WTC11 (cell line): ENCODE measurements around the gene PHLPP1. TPM values are rescaled to one million over a fixed set of nuclear protein-coding genes. Genes with fewer than 3 reads are reported as not detected.

Source experiments
- ATAC-seq: fragments of 200-7000 bp; cut with Tn5 transposase; 2 replicates; pipeline ENCODE4 v1.10.0; 2021; ENCODE audit warnings: mild to moderate bottlenecking, moderate library complexity
- CTCF ChIA-PET: fragments of 300-600 bp; sonication (Branson Sonifier 250); formaldehyde crosslinking; loops from one replicate; lab custom pipeline; 2021; ENCODE audit warnings: antibody characterized with exemption; lab: Charles Lee
- POLR2A ChIA-PET: fragments of 350-600 bp; sonication (Branson Sonifier 250); formaldehyde crosslinking; loops from one replicate; lab custom pipeline; 2021; ENCODE audit warnings: antibody characterized with exemption; lab: Charles Lee
- DNase-seq: peaks from one replicate; pipeline ENCODE4 v3.0.0; 2021; ENCODE audit warnings: low spot score
- H3K27ac Mint-ChIP-seq: 2 replicates; pipeline ENCODE4 v1.8.0; 2021; ENCODE audit warnings: mixed read lengths
- H3K27me3 Mint-ChIP-seq: 2 replicates; pipeline ENCODE4 v1.8.0; 2021; ENCODE audit warnings: low read depth, mild to moderate bottlenecking, moderate library complexity, mixed read lengths
- H3K36me3 Mint-ChIP-seq: 2 replicates; pipeline ENCODE4 v1.8.0; 2021; ENCODE audit warnings: mixed read lengths
- H3K4me1 Mint-ChIP-seq: 2 replicates; pipeline ENCODE4 v1.8.0; 2022; ENCODE audit warnings: mixed read lengths
- H3K4me3 Mint-ChIP-seq: 2 replicates; pipeline ENCODE4 v1.8.0; 2021; ENCODE audit warnings: mild to moderate bottlenecking, moderate library complexity, mixed read lengths
- H3K9me3 Mint-ChIP-seq: 2 replicates; pipeline ENCODE4 v1.8.0; 2021; ENCODE audit warnings: mixed read lengths
- CDX4 ChIP-seq: fragments of 250-450 bp; sonication (Bioruptor Pico); IDR thresholded peaks from 2 replicates; pipeline ENCODE4 v1.9.0; 2021; ENCODE audit warnings: moderate library complexity, mild to moderate bottlenecking, inconsistent platforms, borderline replicate concordance
- ERG ChIP-seq: fragments of 250-450 bp; sonication (Bioruptor Pico); IDR thresholded peaks from 2 replicates; pipeline ENCODE4 v1.8.0; 2021; ENCODE audit warnings: mild to moderate bottlenecking
- FOXP1 ChIP-seq: sonication (generic); formaldehyde crosslinking; IDR thresholded peaks from 2 replicates; pipeline ENCODE4 v1.8.0; 2022; ENCODE audit warnings: missing genetic modification reagents, mild to moderate bottlenecking, moderate library complexity, borderline replicate concordance
- GABPB1 ChIP-seq: sonication (generic); formaldehyde crosslinking; IDR thresholded peaks from 2 replicates; pipeline ENCODE4 v1.8.1; 2023; ENCODE audit warnings: mild to moderate bottlenecking, missing genetic modification reagents
- GRHL2 ChIP-seq: fragments of 250-450 bp; sonication (Bioruptor Pico); IDR thresholded peaks from 2 replicates; pipeline ENCODE4 v1.8.0; 2022; ENCODE audit warnings: mild to moderate bottlenecking, moderate library complexity; ENCODE audit not compliant: insufficient replicate concordance, severe bottlenecking
- IRF2 ChIP-seq: sonication (generic); formaldehyde crosslinking; IDR thresholded peaks from 2 replicates; pipeline ENCODE4 v1.8.0; 2022; ENCODE audit warnings: low read depth, missing genetic modification reagents, borderline replicate concordance
- MXD4 ChIP-seq: fragments of 250-450 bp; sonication (Bioruptor Pico); IDR thresholded peaks from 2 replicates; pipeline ENCODE4 v1.8.0; 2021; ENCODE audit warnings: mild to moderate bottlenecking, moderate library complexity, borderline replicate concordance
- MYBL2 ChIP-seq: sonication (generic); formaldehyde crosslinking; IDR thresholded peaks from 2 replicates; pipeline ENCODE4 v1.8.1; 2023; ENCODE audit warnings: mild to moderate bottlenecking, moderate library complexity, missing genetic modification reagents
- NFATC4 ChIP-seq: fragments of 250-450 bp; sonication (Bioruptor Pico); IDR thresholded peaks from 2 replicates; pipeline ENCODE4 v1.9.0; 2021; ENCODE audit warnings: mild to moderate bottlenecking
- STAT6 ChIP-seq: sonication (generic); formaldehyde crosslinking; conservative IDR thresholded peaks from 2 replicates; pipeline ENCODE4 v1.8.1; 2023; ENCODE audit warnings: mild to moderate bottlenecking, low read depth, missing genetic modification reagents, moderate library complexity
- TCF7 ChIP-seq: sonication (generic); formaldehyde crosslinking; IDR thresholded peaks from 2 replicates; pipeline ENCODE4 v1.8.0; 2022; ENCODE audit warnings: mild to moderate bottlenecking, low read depth, missing genetic modification reagents, moderate library complexity
- ZBTB21 ChIP-seq: sonication (generic); formaldehyde crosslinking; IDR thresholded peaks from 2 replicates; pipeline ENCODE4 v1.8.1; 2023; ENCODE audit warnings: mild to moderate bottlenecking, missing genetic modification reagents, borderline replicate concordance
- ZNF263 ChIP-seq: sonication (generic); formaldehyde crosslinking; IDR thresholded peaks from 2 replicates; pipeline ENCODE4 v1.8.1; 2022; ENCODE audit warnings: low read depth, mild to moderate bottlenecking, moderate library complexity, missing genetic modification reagents
- ZNF396 ChIP-seq: fragments of 250-450 bp; sonication (Bioruptor Pico); IDR thresholded peaks from 2 replicates; pipeline ENCODE4 v1.8.0; 2021; ENCODE audit warnings: mild to moderate bottlenecking, moderate library complexity, borderline replicate concordance
- ZNF416 ChIP-seq: fragments of 250-450 bp; sonication (Bioruptor Pico); IDR thresholded peaks from 2 replicates; pipeline ENCODE4 v1.9.0; 2021; ENCODE audit warnings: mild to moderate bottlenecking, inconsistent platforms
- ZNF671 ChIP-seq: fragments of 250-450 bp; sonication (Bioruptor Pico); IDR thresholded peaks from 2 replicates; pipeline ENCODE4 v1.8.0; 2021; ENCODE audit warnings: mild to moderate bottlenecking
- total RNA-seq: library from RNA; stranded (reverse); gene quantifications from 3 replicates; pipeline ENCODE4 v1.2.3, GENCODE V29; 2021
- TF ChIP-seq, protein P1 (sequence below): fragments of 250-450 bp; sonication (Bioruptor Pico); IDR thresholded peaks from 2 replicates; pipeline ENCODE4 v1.9.0; 2021; ENCODE audit warnings: mild to moderate bottlenecking
- TF ChIP-seq, protein P2 (sequence below): sonication (generic); formaldehyde crosslinking; IDR thresholded peaks from 2 replicates; pipeline ENCODE4 v1.8.0; 2022; ENCODE audit warnings: mild to moderate bottlenecking, missing genetic modification reagents
- TF ChIP-seq, protein P3 (sequence below): sonication (generic); formaldehyde crosslinking; IDR thresholded peaks from 2 replicates; pipeline ENCODE4 v1.8.0; 2022; ENCODE audit warnings: mild to moderate bottlenecking, missing genetic modification reagents
- TF ChIP-seq, protein P4 (sequence below): fragments of 250-450 bp; sonication (Bioruptor Pico); IDR thresholded peaks from 2 replicates; pipeline ENCODE4 v1.9.0; 2021; ENCODE audit warnings: mild to moderate bottlenecking, borderline replicate concordance
- TF ChIP-seq, protein P5 (sequence below): sonication (generic); formaldehyde crosslinking; IDR thresholded peaks from 2 replicates; pipeline ENCODE4 v1.8.1; 2022; ENCODE audit warnings: mild to moderate bottlenecking, moderate library complexity, missing genetic modification reagents

Gene PHLPP1
- total RNA-seq, 1 experiment from 2014 or later = 52.0 TPM

DNA sequence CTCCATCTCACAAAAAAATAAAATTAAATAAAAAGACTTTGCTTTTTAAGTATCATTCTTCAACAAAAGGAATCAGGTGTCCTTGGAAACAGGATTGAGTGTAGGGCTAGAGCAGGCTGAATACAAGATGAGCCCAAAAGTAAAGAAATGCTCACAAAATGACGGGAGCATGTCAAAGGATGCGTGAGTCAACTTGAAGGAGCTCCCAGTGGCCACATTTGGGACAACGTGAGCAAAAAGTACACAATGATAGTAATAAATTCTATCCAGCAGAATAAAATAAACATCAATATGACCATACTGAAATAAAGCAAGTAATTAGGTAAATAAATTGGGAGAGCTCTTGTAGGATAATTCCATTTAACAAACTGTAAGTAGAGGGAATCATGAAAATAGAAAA is 220.7 kb downstream of the PHLPP1 start:
- ATAC-seq (no peak), DNase-seq (no peak)
- H3K27me3 Mint-ChIP-seq = no peaks in the 10 kb centered on the region
- H3K27ac Mint-ChIP-seq = no peak overlapping the region; the same call in 1 of the 2 replicates
- H3K36me3 Mint-ChIP-seq = peaks cover 41% of the 10 kb centered on the region
- peaks cover 30% of the 10 kb centered on the region for H3K9me3 Mint-ChIP-seq
- CTCF ChIA-PET = interaction anchor here (0.7 to 1.0 kb wide), 2 partner anchors 9 to 221 kb away, joined by 3 read pairs; no protein-coding TSS in a partner anchor
- H3K4me3 Mint-ChIP-seq = no peak overlapping the region
- POLR2A ChIA-PET = no interaction called here
- H3K4me1 Mint-ChIP-seq = no peaks in the 10 kb centered on the region
- TF ChIP-seq ZNF396 (no peak), STAT6 (CRISPR knock-in tag) (no peak), FOXP1 (CRISPR knock-in tag) (no peak), ZNF263 (no peak)
- TF ChIP-seq, protein P1, sequence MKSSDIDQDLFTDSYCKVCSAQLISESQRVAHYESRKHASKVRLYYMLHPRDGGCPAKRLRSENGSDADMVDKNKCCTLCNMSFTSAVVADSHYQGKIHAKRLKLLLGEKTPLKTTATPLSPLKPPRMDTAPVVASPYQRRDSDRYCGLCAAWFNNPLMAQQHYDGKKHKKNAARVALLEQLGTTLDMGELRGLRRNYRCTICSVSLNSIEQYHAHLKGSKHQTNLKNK (CRISPR knock-in tag) = no peak

DNA sequence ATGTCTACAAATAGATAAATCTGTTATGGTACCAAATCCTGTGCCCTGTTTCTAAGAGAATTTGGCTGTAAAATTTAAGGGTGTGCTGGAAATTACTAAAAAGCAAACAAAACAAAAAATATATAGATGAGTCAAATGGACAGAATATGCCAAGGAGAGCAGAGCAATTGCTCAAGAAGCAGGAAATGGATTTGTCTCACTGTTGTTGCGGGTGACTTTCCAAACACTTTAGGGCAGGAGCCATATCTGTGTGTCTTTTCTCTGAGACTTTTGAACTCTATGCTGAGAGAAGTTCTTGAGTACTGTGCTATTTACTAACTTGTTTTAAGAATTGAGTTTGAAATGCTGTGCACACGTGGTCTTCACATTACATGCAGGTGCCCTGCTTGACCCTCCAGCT is 221.7 kb downstream of the PHLPP1 start:
- H3K9me3 Mint-ChIP-seq = peaks cover 22% of the 10 kb centered on the region
- no peak overlapping the region for H3K4me3 Mint-ChIP-seq
- no peak overlapping the region for H3K27ac Mint-ChIP-seq
- no peaks in the 10 kb centered on the region for H3K27me3 Mint-ChIP-seq
- ATAC-seq (no peak), DNase-seq (no peak)
- H3K36me3 Mint-ChIP-seq = peaks cover 41% of the 10 kb centered on the region
- H3K4me1 Mint-ChIP-seq = no peaks in the 10 kb centered on the region
- ChIA-PET POLR2A (no interaction called here), CTCF (no interaction called here)
- TF ChIP-seq IRF2 (CRISPR knock-in tag) = no peak
- TF ChIP-seq, protein P2, sequence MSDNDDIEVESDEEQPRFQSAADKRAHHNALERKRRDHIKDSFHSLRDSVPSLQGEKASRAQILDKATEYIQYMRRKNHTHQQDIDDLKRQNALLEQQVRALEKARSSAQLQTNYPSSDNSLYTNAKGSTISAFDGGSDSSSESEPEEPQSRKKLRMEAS (CRISPR knock-in tag) = no peak
- TF ChIP-seq ZNF671 = no peak
- TF ChIP-seq NFATC4 (CRISPR knock-in tag) = no peak
- no peak for TF ChIP-seq GRHL2 (CRISPR knock-in tag)
- TF ChIP-seq MYBL2 (CRISPR knock-in tag) = no peak
- TF ChIP-seq, protein P3, sequence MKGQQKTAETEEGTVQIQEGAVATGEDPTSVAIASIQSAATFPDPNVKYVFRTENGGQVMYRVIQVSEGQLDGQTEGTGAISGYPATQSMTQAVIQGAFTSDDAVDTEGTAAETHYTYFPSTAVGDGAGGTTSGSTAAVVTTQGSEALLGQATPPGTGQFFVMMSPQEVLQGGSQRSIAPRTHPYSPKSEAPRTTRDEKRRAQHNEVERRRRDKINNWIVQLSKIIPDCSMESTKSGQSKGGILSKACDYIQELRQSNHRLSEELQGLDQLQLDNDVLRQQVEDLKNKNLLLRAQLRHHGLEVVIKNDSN = no peak
- no peak for TF ChIP-seq TCF7
- TF ChIP-seq CDX4 (CRISPR knock-in tag) = no peak
- TF ChIP-seq MXD4 (CRISPR knock-in tag) = no peak
- no peak for TF ChIP-seq ZNF416 (CRISPR knock-in tag)
- TF ChIP-seq, protein P4, sequence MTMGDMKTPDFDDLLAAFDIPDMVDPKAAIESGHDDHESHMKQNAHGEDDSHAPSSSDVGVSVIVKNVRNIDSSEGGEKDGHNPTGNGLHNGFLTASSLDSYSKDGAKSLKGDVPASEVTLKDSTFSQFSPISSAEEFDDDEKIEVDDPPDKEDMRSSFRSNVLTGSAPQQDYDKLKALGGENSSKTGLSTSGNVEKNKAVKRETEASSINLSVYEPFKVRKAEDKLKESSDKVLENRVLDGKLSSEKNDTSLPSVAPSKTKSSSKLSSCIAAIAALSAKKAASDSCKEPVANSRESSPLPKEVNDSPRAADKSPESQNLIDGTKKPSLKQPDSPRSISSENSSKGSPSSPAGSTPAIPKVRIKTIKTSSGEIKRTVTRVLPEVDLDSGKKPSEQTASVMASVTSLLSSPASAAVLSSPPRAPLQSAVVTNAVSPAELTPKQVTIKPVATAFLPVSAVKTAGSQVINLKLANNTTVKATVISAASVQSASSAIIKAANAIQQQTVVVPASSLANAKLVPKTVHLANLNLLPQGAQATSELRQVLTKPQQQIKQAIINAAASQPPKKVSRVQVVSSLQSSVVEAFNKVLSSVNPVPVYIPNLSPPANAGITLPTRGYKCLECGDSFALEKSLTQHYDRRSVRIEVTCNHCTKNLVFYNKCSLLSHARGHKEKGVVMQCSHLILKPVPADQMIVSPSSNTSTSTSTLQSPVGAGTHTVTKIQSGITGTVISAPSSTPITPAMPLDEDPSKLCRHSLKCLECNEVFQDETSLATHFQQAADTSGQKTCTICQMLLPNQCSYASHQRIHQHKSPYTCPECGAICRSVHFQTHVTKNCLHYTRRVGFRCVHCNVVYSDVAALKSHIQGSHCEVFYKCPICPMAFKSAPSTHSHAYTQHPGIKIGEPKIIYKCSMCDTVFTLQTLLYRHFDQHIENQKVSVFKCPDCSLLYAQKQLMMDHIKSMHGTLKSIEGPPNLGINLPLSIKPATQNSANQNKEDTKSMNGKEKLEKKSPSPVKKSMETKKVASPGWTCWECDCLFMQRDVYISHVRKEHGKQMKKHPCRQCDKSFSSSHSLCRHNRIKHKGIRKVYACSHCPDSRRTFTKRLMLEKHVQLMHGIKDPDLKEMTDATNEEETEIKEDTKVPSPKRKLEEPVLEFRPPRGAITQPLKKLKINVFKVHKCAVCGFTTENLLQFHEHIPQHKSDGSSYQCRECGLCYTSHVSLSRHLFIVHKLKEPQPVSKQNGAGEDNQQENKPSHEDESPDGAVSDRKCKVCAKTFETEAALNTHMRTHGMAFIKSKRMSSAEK (CRISPR knock-in tag) = no peak
- TF ChIP-seq GABPB1 (CRISPR knock-in tag) = no peak
- TF ChIP-seq ERG (CRISPR knock-in tag) = no peak
- no peak for TF ChIP-seq ZBTB21 (CRISPR knock-in tag)
- TF ChIP-seq, protein P5, sequence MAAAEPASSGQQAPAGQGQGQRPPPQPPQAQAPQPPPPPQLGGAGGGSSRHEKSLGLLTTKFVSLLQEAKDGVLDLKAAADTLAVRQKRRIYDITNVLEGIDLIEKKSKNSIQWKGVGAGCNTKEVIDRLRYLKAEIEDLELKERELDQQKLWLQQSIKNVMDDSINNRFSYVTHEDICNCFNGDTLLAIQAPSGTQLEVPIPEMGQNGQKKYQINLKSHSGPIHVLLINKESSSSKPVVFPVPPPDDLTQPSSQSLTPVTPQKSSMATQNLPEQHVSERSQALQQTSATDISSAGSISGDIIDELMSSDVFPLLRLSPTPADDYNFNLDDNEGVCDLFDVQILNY (CRISPR knock-in tag) = no peak
